Vagina (tissue), 2 donors: Measurements from ENCODE around the gene KREMEN2. TPM values are rescaled to one million over a fixed set of nuclear protein-coding genes. Genes with fewer than 3 reads are reported as not detected.

Experiments used
- DNase-seq, 2 donors: peaks; one replicate each; pipeline ENCODE4 v3.0.0-alpha.2; 2017; ENCODE audit errors: extremely low spot score in 2 of 2
- H3K27ac ChIP-seq: fragments of 200-600 bp; sonication (generic); one replicate; pipeline ENCODE4 v1.5.1; 2019
- H3K27me3 ChIP-seq: fragments of 200-600 bp; sonication (generic); one replicate; pipeline ENCODE4 v1.5.1; 2019
- H3K36me3 ChIP-seq, 2 donors: fragments of 200-600 bp; sonication (generic); one replicate each; pipeline ENCODE4 v1.5.1; 2017 to 2019
- H3K4me1 ChIP-seq: fragments of 200-600 bp; sonication (generic); one replicate; pipeline ENCODE4 v1.5.1; 2019
- H3K4me3 ChIP-seq, 2 donors: fragments of 200-600 bp; sonication (generic); 1 replicate in 1 of 2; 2 replicates in 1 of 2; pipeline ENCODE4 v1.5.1; 2016 to 2019
- H3K9me3 ChIP-seq: fragments of 200-600 bp; sonication (generic); one replicate; pipeline ENCODE4 v1.5.1; 2019
- CTCF ChIP-seq, 3 experiments: fragments of 450-650 bp in 2 of 3; fragments of 200-600 bp in 1 of 3; sonication (generic) in 1 of 3; IDR thresholded peaks; one replicate each; pipeline ENCODE4 v1.5.1; 2017 to 2019; ENCODE audit warnings: antibody characterized with exemption in 3 of 3, mild to moderate bottlenecking in 2 of 3, moderate library complexity in 2 of 3
- POLR2A ChIP-seq, 2 donors: fragments of 450-650 bp; IDR thresholded peaks; one replicate each; pipeline ENCODE4 v1.6.1; 2017; ENCODE audit warnings: antibody characterized with exemption in 2 of 2, mild to moderate bottlenecking in 2 of 2, moderate library complexity in 2 of 2
- POLR2AphosphoS5 ChIP-seq, 2 donors: sonication (generic); formaldehyde crosslinking; IDR thresholded peaks; one replicate each; pipeline ENCODE4 v1.9.0; 2017; ENCODE audit warnings: antibody characterized with exemption in 2 of 2, mild to moderate bottlenecking in 2 of 2, low read depth in 1 of 2; ENCODE audit not compliant: insufficient read depth in 1 of 2
- intact Hi-C: fragments of 100-400 bp; cut with DNase I; formaldehyde crosslinking; loops from one replicate; pipeline ENCODE4 v1.15.1; 2023
- total RNA-seq: library from RNA; depleted of rRNA; stranded (reverse); fragments of >200 nt; gene quantifications from one replicate; pipeline ENCODE4 v1.2.3, GENCODE V29; 2016

Gene KREMEN2
- total RNA-seq, 1 donor from 2014 or later = not detected

DNA sequence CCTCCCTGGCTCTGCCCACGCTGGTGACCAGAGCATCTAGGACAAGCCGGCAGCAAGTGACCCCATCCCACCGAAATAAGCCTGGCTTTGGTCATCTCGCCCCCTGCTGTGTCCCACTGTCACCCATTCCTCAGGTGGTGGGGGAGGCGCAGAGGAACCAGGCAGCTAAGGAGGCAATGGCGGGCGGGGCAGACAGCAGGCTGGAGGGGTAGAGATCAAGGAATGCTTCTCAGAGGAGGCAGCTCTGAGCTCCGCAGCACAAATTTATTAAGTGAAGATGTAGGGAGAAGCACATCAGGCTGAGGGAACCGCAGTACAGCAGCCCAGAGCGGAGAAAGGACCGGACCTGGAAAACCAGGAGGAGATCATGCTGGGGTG lies 7.5 kb upstream of the KREMEN2 start:
- Histone ChIP-seq H3K36me3 (no peaks in the 10 kb centered on the region), H3K27ac (no peak overlapping the region), H3K9me3 (no peaks in the 10 kb centered on the region), H3K4me1 (no peaks in the 10 kb centered on the region), H3K4me3 (no peak overlapping the region), H3K27me3 (no peaks in the 10 kb centered on the region)
- no peak for DNase-seq
- intact Hi-C loops = no loop called here
- no peak for TF ChIP-seq CTCF (IDR thresholded peaks at IDR 0.05)
- TF ChIP-seq POLR2A (IDR thresholded peaks at IDR 0.05) = no peak
- no peak for TF ChIP-seq POLR2AphosphoS5 (IDR thresholded peaks at IDR 0.05; ENCODE audit: insufficient read depth in 1 of 2, low read depth in 1 of 2)

GRCh38 chr16:2959206-2959605 lies 4.9 kb upstream of the KREMEN2 start:
- no peak for DNase-seq
- intact Hi-C loops = no loop called here
- no peaks in the 10 kb centered on the region for H3K9me3 ChIP-seq
- no peak overlapping the region for H3K4me3 ChIP-seq
- TF ChIP-seq POLR2AphosphoS5 (IDR thresholded peaks at IDR 0.05; ENCODE audit: insufficient read depth in 1 of 2, low read depth in 1 of 2) (no peak), CTCF (IDR thresholded peaks at IDR 0.05) (no peak), POLR2A (IDR thresholded peaks at IDR 0.05) (no peak)
- no peaks in the 10 kb centered on the region for H3K27me3 ChIP-seq
- H3K36me3 ChIP-seq = no peaks in the 10 kb centered on the region
- peaks cover 17% of the 10 kb centered on the region for H3K4me1 ChIP-seq
- H3K27ac ChIP-seq = no peak overlapping the region

GRCh38 chr16:2960183-2961010 lies 3.7 kb upstream of the KREMEN2 start:
- intact Hi-C loops = no loop called here
- Histone ChIP-seq H3K4me1 (peaks cover 29% of the 10 kb centered on the region), H3K4me3 (no peak overlapping the region), H3K36me3 (no peaks in the 10 kb centered on the region), H3K27me3 (no peaks in the 10 kb centered on the region), H3K9me3 (no peaks in the 10 kb centered on the region), H3K27ac (no peak overlapping the region)
- TF ChIP-seq POLR2AphosphoS5 (IDR thresholded peaks at IDR 0.05; ENCODE audit: insufficient read depth in 1 of 2, low read depth in 1 of 2) = no peak
- no peak for TF ChIP-seq POLR2A (IDR thresholded peaks at IDR 0.05)
- TF ChIP-seq CTCF (IDR thresholded peaks at IDR 0.05) = no peak
- no peak for DNase-seq

- intact Hi-C loops = no loop called here
- H3K9me3 ChIP-seq = no peaks in the 10 kb centered on the region
- H3K27ac ChIP-seq = no peak overlapping the region
- H3K27me3 ChIP-seq = peaks cover 7% of the 10 kb centered on the region
- DNase-seq = no peak
- peaks cover 42% of the 10 kb centered on the region for H3K4me1 ChIP-seq
- H3K4me3 ChIP-seq = no peak overlapping the region
- no peaks in the 10 kb centered on the region for H3K36me3 ChIP-seq
- TF ChIP-seq POLR2AphosphoS5 (IDR thresholded peaks at IDR 0.05; ENCODE audit: insufficient read depth in 1 of 2, low read depth in 1 of 2) (no peak), POLR2A (IDR thresholded peaks at IDR 0.05) (no peak), CTCF (IDR thresholded peaks at IDR 0.05) (no peak)
Measured at GRCh38 chr16:2962334-2963073, 1.6 kb upstream of the KREMEN2 start.
